NCI-H2196 treated with DMSO at 0.1 percent for 48 hours (cell line): ENCODE data around the gene GAB1.
"Not testable (repeated sequence)": the region's sequence is repeated elsewhere in the genome, so short reads cannot be mapped to it uniquely, and the experiment has no call there.

Experiments used
- DNase-seq: peaks from one replicate; lab custom pipeline; 2025; ENCODE audit not compliant: unreplicated experiment; lab: John Stamatoyannopoulos, UW

GAB1 gene

DNA sequence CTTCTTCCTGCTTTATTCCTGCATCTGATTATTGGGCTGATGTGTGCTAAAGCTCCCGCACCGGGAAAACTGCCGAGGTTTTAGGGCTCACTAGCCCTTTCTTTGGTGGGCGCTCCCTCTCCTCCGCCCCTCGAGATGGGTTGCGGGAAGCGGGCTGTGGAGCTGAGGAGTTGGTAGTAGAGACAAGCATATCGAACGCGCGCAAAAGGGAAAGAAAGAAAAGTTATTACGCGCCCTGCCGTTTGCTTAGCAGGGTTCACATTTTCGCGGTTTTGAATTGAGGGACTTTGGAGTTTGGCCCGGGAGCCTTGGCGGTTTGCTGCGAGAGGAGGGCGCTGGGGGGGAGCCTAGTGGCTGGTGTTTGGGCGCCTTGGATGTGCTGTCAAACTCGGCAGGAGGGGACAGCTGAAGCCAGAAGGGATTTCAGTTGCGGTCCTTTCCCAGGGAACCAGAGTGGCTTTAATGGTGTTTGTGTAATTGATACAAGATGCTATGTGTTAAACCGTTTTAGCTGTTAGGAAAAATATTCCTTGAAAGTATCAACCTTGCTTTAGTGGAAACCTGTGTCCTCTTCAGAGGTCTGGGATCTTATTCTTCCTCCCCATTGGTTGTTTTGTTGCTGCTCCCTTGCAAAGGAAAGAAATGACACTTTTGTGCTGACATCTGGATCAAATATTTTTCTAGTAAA is 1.1 kb downstream of the GAB1 start:
- no peak for DNase-seq

DNA sequence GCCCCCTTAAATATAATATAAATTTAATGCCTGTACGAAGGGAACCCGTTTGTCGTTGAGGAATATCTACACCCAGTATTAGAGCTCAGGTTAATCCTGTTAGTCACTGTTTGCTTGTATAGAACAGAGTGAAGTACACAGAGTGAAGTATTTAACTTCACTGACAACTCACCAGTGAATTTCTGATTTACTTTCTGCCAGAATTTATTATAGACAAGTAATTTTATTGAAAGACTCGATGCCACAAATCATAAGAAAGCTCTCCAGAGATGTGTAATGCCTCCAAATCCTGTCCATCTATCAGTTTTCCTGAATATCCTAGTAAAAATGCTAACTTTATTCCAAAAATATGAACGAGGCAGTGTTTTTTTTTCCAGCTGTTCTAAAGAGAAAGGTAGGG is 1.6 kb downstream of the GAB1 start:
- DNase-seq: no peak

DNA sequence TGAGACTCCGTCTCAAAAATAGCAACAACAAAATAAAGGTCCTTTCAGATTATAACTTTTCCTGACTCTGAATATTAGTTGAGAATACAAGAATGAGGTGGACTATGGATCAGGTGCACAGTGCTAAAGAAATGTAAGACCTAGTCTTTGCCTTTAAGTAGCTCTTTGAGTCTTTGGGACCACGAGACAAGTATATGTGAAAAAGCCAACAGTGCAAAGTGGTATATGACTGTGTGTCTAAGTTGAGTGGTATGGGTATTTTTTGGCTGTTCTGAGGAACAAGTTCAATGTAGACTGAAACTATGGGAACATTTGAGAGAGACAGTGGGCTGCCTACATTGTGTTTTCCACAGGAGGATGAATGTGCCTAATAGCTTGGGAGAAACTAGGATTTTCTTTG is 2.8 kb downstream of the GAB1 start:
- no peak for DNase-seq

DNA sequence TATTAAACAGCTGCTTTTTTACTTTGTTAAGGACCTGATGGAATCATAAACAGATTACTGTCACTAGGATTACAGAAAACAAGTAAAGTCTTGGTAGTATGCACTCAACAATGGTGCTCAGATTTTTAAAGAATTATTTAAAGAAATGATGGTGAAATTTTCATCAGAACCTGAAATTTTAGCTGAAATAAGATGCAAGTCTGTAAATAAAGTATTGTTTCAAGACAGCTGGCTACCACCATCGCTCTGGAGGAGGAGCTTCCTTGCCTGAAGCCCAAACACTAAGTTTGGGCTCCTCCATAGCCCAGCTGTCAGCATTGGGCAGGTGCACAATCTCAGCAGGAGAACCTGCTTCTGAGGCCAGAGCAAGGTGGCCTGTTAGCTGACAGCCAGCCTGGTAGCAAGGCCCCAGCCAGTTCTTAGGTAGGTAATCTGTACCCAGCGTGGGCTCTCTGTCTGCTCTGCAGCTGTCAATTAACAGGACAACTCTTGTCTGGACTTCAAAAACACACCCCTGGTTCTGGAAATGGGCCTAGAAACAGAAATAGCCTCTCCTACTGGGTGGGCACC is 4.6 kb downstream of the GAB1 start:
- no peak for DNase-seq

DNA sequence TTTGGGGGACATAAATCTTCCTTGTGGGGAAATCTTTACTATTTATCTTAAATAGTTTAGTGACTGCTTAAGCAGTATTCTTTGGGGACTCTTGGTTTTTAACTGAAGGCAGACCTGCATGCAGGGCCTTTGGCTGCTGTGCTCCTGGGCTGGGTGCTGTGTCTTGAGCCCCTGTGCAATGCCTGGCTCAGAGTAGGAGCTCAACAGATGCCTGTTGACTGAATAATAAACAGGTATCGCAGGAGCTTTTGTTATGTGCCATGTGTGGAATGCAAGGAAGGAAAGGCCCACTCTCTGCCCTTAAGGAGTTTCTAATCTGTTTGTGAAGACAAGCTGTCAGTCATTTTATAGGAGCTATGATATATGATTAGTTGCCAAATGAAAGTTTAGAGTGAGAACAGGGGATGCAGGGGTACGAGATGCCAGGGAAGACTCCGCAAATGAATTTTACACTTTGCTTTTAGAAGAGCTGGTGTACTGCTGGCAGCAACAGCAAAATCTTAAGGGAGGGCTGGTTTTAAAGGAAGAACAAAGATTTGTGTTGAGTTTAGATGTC is 6.7 kb downstream of the GAB1 start:
- DNase-seq: no peak

DNA sequence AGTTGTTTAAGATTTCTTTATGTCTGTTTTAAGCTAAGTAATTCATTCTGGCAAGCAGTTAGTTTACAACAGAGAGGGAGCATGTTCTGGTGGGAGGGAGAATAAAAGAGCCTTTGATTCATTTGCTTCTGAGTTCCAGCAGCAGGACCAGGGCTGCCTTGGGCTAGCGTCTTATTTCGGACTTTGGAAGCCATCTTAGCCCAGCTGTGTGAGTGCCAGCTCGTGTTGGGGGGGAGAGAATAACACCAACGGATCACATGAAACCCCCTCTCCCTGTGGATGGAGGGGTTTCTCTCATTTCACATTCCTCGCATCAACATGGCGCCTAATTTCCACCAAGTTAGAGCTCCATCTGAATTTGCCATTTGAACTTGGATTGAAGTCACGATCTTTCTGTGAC is 7.4 kb downstream of the GAB1 start:
- no peak for DNase-seq

DNA sequence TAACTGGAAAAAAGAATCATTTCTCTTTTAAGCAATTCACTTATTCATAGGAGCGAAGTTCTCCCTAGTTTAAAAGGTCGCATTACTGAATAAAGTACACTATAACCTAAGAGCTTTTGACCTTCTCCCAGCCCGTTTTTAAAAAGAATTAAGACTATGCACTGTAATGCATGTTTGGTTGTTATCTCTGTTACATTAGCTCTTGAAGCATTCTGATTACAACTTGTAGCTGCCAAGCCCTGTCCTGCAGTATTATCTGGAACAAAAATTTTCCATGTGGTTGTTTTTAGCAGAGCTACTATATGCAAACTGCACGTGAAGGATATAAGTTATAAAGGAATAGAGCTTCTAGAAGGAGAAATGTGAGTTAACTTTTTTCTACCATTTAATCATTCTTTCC is 8.1 kb downstream of the GAB1 start:
- DNase-seq: no peak

DNA sequence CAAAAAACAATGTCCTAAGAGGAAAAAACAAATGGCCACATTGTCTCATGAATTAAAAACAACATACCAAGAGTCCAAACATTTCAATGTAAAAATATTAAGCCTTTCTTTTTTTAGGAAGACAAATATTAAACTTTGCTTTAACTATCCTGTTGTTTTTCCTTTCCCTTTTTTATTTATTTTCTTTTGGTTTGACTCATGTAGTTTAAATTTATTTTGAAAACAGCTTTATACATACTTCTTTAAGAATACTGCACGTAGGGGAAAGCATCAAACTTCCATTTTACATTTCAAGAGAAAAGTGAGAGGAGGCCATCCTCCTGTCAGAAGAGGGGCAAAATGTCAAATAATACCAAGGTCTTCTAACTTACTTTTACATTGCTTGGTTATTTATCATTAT is 8.7 kb downstream of the GAB1 start:
- no peak for DNase-seq

DNA sequence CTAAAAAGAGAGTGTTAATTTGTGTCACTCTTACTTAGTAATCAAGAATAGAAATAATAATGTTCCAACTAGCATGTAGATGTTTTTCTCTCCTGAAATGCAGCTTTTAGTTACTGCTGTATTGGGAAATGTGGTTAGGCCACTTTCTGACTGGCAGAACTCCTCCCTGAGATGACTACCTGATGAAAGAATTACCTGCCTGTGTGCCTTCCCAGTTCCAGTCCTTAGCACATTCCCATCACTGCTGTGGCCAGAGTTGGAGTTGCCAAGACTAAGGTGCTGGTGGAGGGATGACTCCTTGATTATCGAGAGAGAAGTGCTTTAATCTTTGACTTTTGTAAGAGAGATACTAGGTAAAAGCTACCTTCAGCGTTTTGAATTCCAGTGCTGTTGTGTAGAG is 9.5 kb downstream of the GAB1 start:
- DNase-seq: no peak

DNA sequence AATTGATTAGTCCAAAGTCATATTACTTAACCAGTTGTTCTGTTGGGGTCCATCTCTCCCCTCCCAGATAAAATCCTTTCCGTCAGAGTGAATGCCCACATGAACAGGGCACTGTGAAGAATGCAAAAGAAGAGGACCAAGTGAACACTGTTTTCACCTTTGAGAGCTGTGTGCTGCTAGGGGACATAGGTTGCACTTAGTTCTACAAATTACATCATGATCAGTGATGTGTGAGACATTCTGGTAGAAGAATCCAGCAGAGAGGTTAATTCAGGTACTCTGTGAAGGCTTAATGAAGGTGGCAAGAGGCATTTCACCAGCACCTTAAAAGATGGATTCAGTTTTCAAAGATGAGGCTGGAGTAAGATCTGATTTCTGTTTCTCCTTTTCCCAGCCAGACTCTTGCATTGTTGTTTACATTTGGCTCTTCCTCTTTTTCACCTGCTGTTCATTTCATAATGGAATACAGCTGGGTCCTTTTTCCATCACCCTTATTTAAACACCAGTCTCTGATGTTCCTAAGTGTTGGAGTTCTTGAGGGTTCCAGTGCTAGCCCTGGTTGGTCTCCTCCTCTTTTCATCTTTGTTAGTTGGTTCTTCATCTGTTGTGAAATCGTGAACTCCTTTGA is 10.9 kb downstream of the GAB1 start:
- DNase-seq: no peak

DNA sequence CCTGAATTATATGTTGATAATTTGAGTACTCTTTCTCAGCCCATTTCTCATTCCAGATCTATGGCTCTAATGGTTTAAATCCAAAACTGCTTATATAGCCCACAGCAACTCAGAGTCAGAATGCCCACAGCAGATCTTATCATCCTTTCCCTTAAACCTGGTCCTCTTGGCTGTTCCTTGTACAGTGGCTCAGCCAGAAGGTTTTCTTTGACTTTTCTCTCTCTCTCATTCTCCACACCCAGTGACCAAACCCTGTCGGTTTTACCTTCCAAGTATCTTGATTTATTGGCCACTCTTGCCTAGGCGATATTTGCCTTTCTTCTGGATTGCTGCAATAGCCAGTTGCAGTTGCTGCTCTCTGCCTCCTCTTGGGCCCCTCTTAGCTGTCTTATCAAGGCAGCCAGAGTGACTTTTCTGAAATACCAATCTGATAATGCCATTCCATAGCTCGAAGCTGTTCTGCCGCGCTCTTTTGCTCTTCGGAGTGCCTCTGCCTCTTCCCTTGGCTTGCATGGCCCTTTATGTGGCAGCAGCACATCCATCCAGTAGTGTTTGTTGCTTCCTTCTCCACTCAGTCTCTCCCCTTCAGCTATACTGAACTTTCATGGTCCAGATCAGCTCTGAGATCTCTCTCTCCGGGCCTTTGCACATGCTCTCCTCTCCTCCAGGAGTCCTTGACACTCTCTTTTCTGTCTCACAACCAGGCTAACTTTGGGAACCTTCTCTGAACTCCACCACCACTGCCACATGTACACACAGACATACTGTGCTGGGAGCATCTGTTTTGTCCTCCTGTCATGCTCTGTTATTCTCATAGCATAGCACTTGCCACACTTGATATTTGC is 11.8 kb downstream of the GAB1 start:
- no peak for DNase-seq

DNA sequence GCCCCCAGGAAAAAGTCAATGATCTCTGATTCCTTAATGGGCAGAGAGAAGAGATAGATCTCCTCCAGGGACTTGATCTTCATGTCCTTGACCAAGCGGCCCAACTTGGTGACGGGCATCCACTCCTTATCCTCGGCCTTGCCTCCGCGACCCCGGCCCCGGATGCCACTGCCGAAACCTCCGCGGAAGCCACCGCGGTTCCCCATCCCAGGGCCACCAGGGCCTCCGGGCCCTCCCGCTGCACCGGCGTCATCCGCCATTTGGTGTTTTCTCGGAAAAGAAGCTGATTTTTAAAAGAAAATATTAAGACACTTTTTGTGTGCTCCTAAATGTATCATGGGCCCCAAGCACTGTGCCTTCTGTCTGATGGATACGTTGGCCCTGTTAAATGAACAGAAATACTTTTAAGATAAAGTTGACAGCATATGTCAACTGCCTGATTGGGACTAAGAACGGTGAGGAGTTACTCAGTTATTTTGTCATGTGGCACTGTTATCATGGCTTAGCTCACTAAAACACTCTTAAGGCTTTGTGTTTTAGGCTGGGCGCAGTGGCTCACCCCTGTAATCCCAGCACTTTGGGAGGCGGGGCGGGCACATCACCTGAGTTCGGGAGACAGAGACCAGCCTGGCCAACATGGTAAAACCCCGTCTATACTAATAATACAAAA is 13.3 kb downstream of the GAB1 start:
- not testable (repeated sequence) for DNase-seq

DNA sequence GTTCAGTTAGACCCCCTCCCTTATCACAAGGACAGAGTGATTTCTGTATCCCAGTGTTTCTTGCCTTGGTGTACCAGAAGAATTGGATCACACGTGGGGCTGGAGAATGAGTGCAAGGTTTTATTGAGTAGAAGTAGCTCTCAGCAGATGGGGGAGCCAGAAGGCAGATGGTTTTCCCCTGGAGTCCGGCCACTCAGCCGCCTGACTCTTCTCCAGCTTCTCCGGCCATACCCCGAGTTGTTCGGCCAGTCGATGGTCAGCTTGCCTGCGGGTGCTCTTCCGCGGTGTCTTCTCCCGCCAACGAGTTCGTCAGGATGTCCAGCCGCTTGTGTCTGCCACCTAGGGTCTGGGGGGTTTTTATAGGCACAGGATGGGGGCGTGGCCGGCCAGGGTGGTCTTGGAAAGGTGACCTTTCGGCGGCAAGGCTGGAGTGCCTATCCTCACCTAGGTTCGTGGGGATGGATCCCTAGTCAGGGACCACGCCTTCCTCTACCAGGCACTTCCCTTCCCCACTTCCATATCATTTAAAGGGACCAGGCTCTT is 14.5 kb downstream of the GAB1 start:
- DNase-seq: no peak

DNA sequence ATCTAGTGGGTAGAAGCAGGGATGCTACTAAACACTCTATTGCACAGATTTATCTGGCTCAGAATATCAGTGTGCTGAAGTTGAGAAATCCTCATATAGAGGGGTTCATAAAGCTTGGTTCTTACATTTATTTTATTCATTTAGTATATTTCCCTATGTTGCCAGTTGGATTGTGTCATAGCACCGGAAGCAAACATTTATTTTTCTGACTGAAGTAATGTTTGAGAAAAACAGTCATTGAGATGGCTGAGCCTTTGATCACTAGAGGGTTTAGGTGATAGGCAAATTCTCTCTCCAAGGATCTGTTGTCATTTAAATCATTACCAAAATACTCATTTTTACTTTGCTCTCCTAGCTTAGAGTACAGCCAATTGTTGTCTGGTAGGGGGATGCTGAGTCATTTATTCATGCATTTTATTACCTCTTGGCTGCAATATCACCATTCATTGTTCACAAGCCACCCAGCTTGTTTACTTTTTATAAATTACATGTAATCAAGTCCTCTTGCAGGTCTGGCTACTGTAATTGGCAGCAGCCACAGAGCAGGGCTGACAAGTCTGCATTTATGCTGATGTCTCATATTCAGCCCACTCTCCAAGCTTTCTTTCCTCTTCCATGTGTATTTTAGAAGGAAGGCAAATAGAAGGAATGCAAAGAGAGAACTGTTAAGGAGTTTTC is 15.2 kb downstream of the GAB1 start:
- DNase-seq: no peak

DNA sequence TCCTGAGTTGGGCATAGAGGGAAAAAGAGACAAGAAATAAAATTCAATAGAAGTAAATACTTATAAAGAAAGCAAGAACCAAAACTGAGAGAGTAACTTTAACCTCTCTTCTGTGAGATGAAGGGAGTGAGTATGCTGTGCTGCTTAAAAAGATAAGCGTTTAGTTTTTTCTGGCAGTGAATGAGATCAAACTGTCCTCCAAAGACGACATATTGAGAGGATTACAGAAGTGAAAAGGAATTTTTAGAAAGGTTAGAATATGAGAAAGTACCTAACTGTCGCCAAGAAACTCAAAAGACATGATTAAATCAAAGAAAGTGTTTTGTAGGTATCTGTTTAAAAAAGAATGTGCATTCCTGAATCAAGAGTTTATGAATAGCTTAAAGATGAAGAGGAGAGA is 16.0 kb downstream of the GAB1 start:
- DNase-seq: no peak

DNA sequence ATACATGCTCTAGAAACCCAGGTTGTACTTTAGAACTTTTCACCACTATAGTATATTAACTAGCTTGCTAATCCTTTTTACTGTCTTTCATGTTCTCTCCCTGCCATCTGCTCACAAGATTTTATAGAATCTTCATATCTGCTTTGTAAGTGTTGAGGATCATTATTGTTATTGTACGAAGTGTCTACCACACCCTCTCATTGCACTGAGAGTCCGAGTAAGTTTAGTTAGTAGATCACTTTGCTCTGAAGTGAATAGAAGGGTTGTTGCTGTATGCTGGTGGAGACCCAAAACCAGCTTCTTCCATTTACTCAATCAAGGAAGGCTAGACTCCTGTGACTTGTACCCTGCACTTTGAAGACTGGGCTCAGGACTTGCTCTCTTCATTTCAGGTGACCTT is 17.1 kb downstream of the GAB1 start:
- DNase-seq: no peak

DNA sequence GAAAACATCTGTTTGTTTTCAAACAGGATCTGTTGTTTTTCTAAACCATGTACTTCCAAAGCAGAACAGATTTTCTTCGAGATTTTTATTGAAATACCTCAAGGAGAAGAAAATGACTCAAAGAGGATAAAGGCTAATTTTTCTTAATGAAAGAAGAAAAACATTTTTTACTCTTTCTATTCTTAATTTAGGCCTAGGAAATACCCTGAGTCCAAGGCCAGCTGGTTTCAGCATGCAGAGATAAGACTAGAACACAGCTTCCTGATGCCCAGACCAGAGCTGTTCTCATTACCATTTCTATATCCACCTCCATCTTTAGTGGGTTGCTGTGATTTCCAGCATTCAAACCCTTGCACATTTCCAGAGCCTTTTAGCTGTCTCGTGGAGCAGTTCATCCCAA is 18.3 kb downstream of the GAB1 start:
- DNase-seq: no peak

DNA sequence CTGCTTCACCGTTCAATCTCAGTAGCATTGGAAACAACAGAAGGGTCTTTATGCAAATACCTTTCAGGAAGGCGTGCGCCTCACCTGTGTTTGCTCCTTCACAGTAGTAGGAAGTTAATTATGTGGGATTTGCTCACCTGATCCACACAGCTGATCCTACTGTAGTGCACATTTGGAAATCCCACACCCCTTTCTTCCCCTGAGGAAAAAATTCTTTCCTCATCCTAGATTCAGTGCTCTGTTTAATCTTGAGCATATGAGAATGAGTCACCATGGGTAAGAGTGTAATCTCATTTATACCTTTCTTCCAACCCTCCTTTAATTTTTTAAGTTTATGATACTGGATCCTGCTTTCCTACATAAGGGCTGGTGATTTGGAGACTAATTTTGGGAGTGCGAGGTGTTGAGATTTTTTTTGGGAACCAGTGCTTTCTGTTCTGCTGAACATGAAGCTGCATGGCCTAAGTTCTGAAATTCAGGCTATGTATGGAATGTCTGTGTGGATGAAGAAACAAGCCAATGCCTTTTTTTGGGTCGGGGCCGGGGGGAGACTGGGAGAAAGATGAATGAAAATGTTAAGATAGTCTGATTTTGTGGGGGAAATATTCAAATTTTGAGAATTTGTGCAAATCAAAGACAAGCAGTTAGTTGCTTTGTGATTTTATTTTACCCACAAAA is 19.0 kb downstream of the GAB1 start:
- DNase-seq: no peak

DNA sequence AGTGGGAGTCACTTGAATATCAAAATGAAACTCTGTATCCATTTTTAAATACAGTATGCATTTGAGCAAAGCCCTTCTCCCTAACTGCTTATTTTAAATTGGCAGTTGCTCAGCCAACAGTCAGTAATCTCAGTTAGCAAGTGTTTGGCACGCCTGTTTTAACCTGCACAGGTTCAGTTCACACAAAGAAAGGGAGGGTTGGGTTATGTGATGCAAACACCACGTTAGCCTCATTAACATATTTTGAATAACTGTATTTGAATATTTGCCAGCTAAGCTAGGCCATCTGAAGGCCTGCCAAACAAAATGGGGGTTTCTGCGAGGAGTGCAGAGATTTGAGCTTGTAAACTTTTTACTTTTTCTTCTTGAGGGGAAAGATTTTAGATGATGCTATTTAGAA is 19.8 kb downstream of the GAB1 start:
- no peak for DNase-seq
